NB4 (cell line): ENCODE measurements around the gene STRN4.

Experiments used
- DNase-seq: peaks from one replicate; pipeline ENCODE4 v3.0.0; 2010; ENCODE audit warnings: low read depth
- H3K4me3 ChIP-seq: one replicate; pipeline ENCODE4 v1.5.1; 2011; ENCODE audit warnings: mild to moderate bottlenecking, low read depth, low read length, moderate library complexity
- CTCF ChIP-seq: IDR thresholded peaks from one replicate; pipeline ENCODE4 v1.5.1; 2012; ENCODE audit warnings: low read depth, low read length
- MAX ChIP-seq: IDR thresholded peaks from 2 replicates; pipeline ENCODE4 v1.6.1; 2011; ENCODE audit warnings: low read depth, low read length
- MYC ChIP-seq: IDR thresholded peaks from 2 replicates; pipeline ENCODE4 v1.6.1; 2011; ENCODE audit warnings: low read depth, low read length
- POLR2A ChIP-seq: IDR thresholded peaks from 2 replicates; pipeline ENCODE4 v1.6.1; 2011; ENCODE audit warnings: mild to moderate bottlenecking; ENCODE audit not compliant: insufficient read length; ENCODE audit errors: extremely low read depth

The STRN4 gene

GRCh38 chr19:46787331-46788261, 41.3 kb upstream of the STRN4 start:
- TF ChIP-seq POLR2A (peak; percentile 12), MYC (peak; percentile 92), MAX (peak; percentile 91), CTCF (no peak)
- peak; percentile 94 for DNase-seq
- peak overlapping the region; percentile 78 for H3K4me3 ChIP-seq

GRCh38 chr19:46787040-46787330, 40.7 kb upstream of the STRN4 start:
- TF ChIP-seq MYC (no peak), MAX (no peak), POLR2A (no peak), CTCF (no peak)
- no peak for DNase-seq
- peak overlapping the region; percentile 78 for H3K4me3 ChIP-seq

GRCh38 chr19:46786236-46787039, 40.2 kb upstream of the STRN4 start:
- TF ChIP-seq POLR2A: peak; percentile 61
- peak; percentile 97 for TF ChIP-seq MYC
- TF ChIP-seq CTCF: peak; percentile 25
- TF ChIP-seq MAX: peak; percentile 99
- peak; percentile 100 for DNase-seq
- peak overlapping the region; percentile 78 for H3K4me3 ChIP-seq

GRCh38 chr19:46785980-46786235, 39.7 kb upstream of the STRN4 start:
- TF ChIP-seq CTCF (no peak), MYC (no peak), MAX (no peak), POLR2A (no peak)
- no peak for DNase-seq
- H3K4me3 ChIP-seq: peak overlapping the region; percentile 78

- TF ChIP-seq POLR2A (peak; percentile 2), MAX (peak; percentile 95), CTCF (no peak), MYC (peak; percentile 79)
- H3K4me3 ChIP-seq: peak overlapping the region; percentile 78
- DNase-seq: no peak
Observed at GRCh38 chr19:46785054-46785979, 39.1 kb upstream of the STRN4 start.
